SK-N-MC (cell line): Measurements from ENCODE around the gene SNAI3.

Experiments
- DNase-seq: peaks from one replicate; pipeline ENCODE4 v3.0.0-alpha.2; 2011; ENCODE audit warnings: low read depth, low spot score
- H3K27ac ChIP-seq: fragments of 200-600 bp; sonication (generic); 2 replicates; pipeline ENCODE4 v1.5.1; 2016; ENCODE audit warnings: mixed run types
- H3K36me3 ChIP-seq: fragments of 200-600 bp; sonication (generic); 2 replicates; pipeline ENCODE4 v1.6.1; 2017; ENCODE audit warnings: antibody characterized with exemption, low read length, mixed read lengths; ENCODE audit not compliant: insufficient read depth
- H3K4me3 ChIP-seq: fragments of 200-600 bp; sonication (generic); 2 replicates; pipeline ENCODE4 v1.5.1; 2016
- H3K9ac ChIP-seq: fragments of 200-600 bp; sonication (generic); 2 replicates; pipeline ENCODE4 v1.8.0; 2017; ENCODE audit warnings: mixed run types, mixed read lengths; ENCODE audit not compliant: insufficient read length
- H3K9me3 ChIP-seq: fragments of 200-600 bp; sonication (generic); 2 replicates; pipeline ENCODE4 v1.6.1; 2017; ENCODE audit warnings: low read depth, mild to moderate bottlenecking, antibody characterized with exemption, low read length, moderate library complexity, mixed read lengths
- EZH2 ChIP-seq: fragments of 200-600 bp; sonication (generic); IDR thresholded peaks from one replicate; pipeline ENCODE4 v1.6.1; 2017; ENCODE audit warnings: antibody characterized with exemption
- FOXP2 ChIP-seq: optimal IDR thresholded peaks from 2 replicates; pipeline ENCODE3; 2011; ENCODE audit warnings: mild to moderate bottlenecking, moderate library complexity; ENCODE audit not compliant: insufficient read depth; ENCODE audit errors: extremely low read length, control extremely low read depth
- POLR2AphosphoS5 ChIP-seq: IDR thresholded peaks from 2 replicates; pipeline ENCODE4 v1.6.1; 2012; ENCODE audit warnings: mild to moderate bottlenecking, low read depth, low read length, borderline replicate concordance

Gene SNAI3

DNA sequence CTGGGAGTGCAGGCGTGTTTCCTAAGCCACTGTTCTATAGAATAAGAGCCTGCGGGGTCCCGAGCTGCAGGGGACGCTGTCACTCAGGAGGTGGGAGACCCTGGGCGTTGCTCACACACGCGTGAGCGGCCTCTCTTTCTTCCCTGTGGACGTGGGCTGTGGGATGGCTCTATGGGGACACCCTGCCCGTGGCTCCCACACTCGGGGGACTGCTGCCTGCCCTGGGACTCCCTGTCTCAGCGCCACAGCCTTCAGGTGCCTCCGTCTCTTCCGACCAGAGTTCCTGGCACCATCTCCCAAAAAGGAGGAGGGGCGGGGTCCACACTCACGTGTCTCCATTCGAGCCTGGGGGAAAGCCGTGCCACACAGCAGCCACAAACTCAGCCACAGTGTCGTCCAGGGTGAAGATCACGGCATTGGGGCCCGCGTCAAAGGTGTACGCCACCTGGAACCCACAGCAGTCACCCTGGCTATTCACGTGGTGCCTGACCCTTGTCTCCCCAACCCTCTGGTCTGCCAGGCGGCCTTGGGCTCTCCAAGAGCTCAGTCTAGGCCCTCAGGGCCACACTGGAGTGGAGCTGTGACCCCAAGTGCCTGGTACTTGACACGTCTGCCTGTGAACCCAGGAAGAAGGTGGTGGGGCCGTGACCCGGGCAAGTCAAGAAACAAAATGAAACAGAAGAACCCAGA, 31.8 kb downstream of the SNAI3 start:
- no peaks in the 10 kb centered on the region for H3K9me3 ChIP-seq
- no peaks in the 10 kb centered on the region; the same call in 1 of the 2 replicates for H3K36me3 ChIP-seq
- H3K4me3 ChIP-seq = no peak overlapping the region
- no peak for TF ChIP-seq POLR2AphosphoS5
- TF ChIP-seq EZH2 = no peak
- TF ChIP-seq FOXP2 = no peak
- DNase-seq = no peak
- no peak overlapping the region for H3K9ac ChIP-seq
- no peak overlapping the region for H3K27ac ChIP-seq

GRCh38 chr16:88653596-88654362, 32.5 kb downstream of the SNAI3 start:
- Histone ChIP-seq H3K27ac (no peak overlapping the region), H3K9ac (no peak overlapping the region), H3K9me3 (no peaks in the 10 kb centered on the region), H3K4me3 (no peak overlapping the region), H3K36me3 (no peaks in the 10 kb centered on the region; the same call in 1 of the 2 replicates)
- DNase-seq = no peak
- TF ChIP-seq EZH2 (no peak), FOXP2 (peak; percentile 60)

GRCh38 chr16:88653101-88653500, 33.2 kb downstream of the SNAI3 start:
- no peak for DNase-seq
- no peak overlapping the region for H3K4me3 ChIP-seq
- H3K36me3 ChIP-seq = no peaks in the 10 kb centered on the region; the same call in 1 of the 2 replicates
- TF ChIP-seq EZH2 = no peak
- TF ChIP-seq POLR2AphosphoS5 = no peak
- TF ChIP-seq FOXP2 = no peak
- H3K27ac ChIP-seq = no peak overlapping the region
- H3K9ac ChIP-seq = no peak overlapping the region
- no peaks in the 10 kb centered on the region for H3K9me3 ChIP-seq

DNA sequence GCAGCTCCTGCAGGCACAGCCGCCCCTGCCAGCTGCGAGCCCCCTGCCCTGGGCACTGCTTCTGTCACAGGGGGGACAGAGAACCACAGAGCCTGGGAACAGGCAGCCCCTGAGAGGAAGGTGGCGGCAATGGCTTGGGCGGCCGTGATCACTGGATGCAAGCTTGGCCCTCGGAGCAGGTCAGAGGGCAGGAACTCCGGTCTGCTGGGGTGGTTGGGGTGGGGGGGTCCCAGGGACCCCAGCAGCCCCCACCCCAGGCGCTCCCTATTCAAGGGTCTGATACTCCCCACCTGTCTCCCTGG, 33.6 kb downstream of the SNAI3 start:
- no peak overlapping the region for H3K27ac ChIP-seq
- H3K9me3 ChIP-seq = no peaks in the 10 kb centered on the region
- no peaks in the 10 kb centered on the region for H3K36me3 ChIP-seq
- H3K4me3 ChIP-seq = no peak overlapping the region
- no peak overlapping the region for H3K9ac ChIP-seq
- TF ChIP-seq POLR2AphosphoS5 (no peak), EZH2 (no peak), FOXP2 (no peak)
- DNase-seq = no peak

DNA sequence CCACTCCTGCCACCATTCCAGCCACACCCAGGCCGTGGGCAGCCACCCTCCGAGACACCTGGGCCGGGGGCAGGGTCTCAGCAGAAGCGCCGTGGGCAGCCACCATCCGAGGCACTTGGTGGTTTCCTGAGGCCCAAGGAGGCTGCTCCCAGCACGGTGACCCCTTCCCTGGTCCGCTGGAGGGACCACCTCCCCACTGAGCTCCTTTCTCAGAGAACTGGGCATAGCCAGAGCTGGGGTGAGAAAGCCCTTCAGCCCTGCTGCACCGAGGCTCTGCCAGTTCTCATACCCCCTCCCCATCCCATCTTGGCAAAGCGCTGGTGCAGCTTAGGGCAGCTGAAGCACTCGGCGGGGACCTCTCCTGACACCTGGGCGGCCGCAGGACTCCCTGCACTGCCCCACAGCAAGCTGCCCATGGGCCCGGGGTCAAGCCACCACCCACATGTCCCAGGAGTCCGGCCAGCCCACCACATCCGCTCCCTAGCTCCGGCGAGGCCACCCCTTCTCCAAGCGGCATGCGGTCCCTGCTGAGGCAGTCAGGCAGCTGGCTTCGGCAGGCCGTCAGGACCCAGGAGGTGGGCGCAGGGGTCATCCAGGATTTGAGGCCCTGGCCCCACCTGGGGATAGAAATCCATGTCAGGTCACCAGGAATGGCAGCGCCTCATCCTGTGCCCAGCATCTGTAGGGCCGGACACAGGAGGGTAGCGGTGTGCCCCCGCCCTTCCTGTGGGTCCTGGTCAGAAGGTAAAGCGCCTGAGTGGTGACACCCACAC, 34.1 kb downstream of the SNAI3 start:
- TF ChIP-seq POLR2AphosphoS5 = no peak
- no peak for TF ChIP-seq FOXP2
- TF ChIP-seq EZH2 = no peak
- Histone ChIP-seq H3K9ac (no peak overlapping the region), H3K27ac (no peak overlapping the region), H3K4me3 (no peak overlapping the region), H3K9me3 (no peaks in the 10 kb centered on the region), H3K36me3 (no peaks in the 10 kb centered on the region)
- DNase-seq = no peak

GRCh38 chr16:88651276-88651988, 34.9 kb downstream of the SNAI3 start:
- no peak overlapping the region for H3K27ac ChIP-seq
- H3K9ac ChIP-seq = no peak overlapping the region
- TF ChIP-seq FOXP2 (no peak), EZH2 (no peak), POLR2AphosphoS5 (no peak)
- peak overlapping the region; percentile 80 for H3K4me3 ChIP-seq
- DNase-seq = no peak
- H3K36me3 ChIP-seq = no peaks in the 10 kb centered on the region
- no peaks in the 10 kb centered on the region for H3K9me3 ChIP-seq

DNA sequence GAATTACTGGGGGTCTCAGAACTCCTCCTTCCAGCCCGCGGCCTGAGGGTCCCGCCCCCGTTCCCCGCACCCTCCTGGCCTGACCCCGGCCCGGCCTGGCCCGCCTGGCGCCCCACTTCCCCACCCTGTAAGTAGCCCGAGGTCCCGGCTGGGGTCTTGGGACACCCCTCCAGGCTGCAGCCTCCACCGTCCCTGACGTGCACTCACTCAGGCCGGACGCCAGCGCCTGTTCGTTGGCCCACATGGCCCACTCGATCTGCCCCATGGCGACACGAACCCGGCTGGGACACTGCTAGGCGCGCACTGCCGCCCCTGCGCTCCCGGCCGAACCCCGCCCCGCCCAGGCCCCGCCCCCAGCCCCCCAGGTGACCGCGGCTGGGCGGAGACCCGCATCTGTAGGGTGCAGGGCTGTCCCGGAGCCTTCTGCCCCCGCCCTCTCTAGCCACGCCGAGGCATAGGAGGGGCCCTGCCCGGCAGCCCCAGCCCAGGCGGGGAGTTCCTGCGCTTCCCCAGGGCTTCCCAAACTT, 35.5 kb downstream of the SNAI3 start, which contains the start of gene CYBA:
TSS of gene CYBA (minus strand) at position 305 of the 527 bp plus-strand sequence. CDS start at position 265, 40 bp downstream.
- TF ChIP-seq POLR2AphosphoS5 = peak; percentile 76; the same call in 1 of the 2 replicates
- no peak for TF ChIP-seq FOXP2
- TF ChIP-seq EZH2 = no peak
- DNase-seq = no peak
- Histone ChIP-seq H3K27ac (no peak within 1 kb of the TSS), H3K4me3 (peak within 1 kb of the TSS; percentile 80), H3K9ac (peak within 1 kb of the TSS; percentile 45), H3K9me3 (no peaks in the 10 kb centered on the region), H3K36me3 (no peaks in the 10 kb centered on the region)
